Small intestine (tissue), 16 donors: ENCODE data around the gene KANSL1. TPM values are rescaled to one million over a fixed set of nuclear protein-coding genes. Genes with fewer than 3 reads are reported as not detected.
"Not testable (repeated sequence)": the region's sequence is repeated elsewhere in the genome, so short reads cannot be mapped to it uniquely, and the experiment has no call there.

Source experiments
- DNase-seq, 2 donors: peaks; one replicate each; pipeline versions ENCODE4 v3.0.0 to v3.0.0-alpha.2; 2013
- FAIRE-seq: peaks from 2 replicates; lab custom pipeline; 2012; peaks lifted over from hg19 to GRCh38; lab: Jason Lieb, UNC
- H3K27ac ChIP-seq, 3 donors: one replicate each; pipeline ENCODE4 v1.5.1; 2013; ENCODE audit warnings: low read length in 2 of 3, mild to moderate bottlenecking in 2 of 3, control low read depth in 1 of 3, inconsistent platforms in 1 of 3, low read depth in 1 of 3, moderate library complexity in 1 of 3
- H3K27me3 ChIP-seq, 3 donors: one replicate each; pipeline ENCODE4 v1.6.1; 2013; ENCODE audit warnings: low read length in 3 of 3, inconsistent platforms in 1 of 3; ENCODE audit not compliant: control insufficient read depth in 3 of 3, insufficient read depth in 3 of 3
- H3K36me3 ChIP-seq, 3 donors: one replicate each; pipeline ENCODE4 v1.6.1; 2013; ENCODE audit warnings: low read length in 3 of 3, inconsistent platforms in 1 of 3, low read depth in 1 of 3, mild to moderate bottlenecking in 1 of 3, moderate library complexity in 1 of 3; ENCODE audit not compliant: control insufficient read depth in 3 of 3, insufficient read depth in 2 of 3
- H3K4me1 ChIP-seq, 3 donors: one replicate each; pipeline ENCODE4 v1.6.1; 2013; ENCODE audit warnings: low read length in 2 of 3, inconsistent platforms in 1 of 3, low read depth in 1 of 3, mild to moderate bottlenecking in 1 of 3, moderate library complexity in 1 of 3; ENCODE audit not compliant: control insufficient read depth in 3 of 3, insufficient read depth in 2 of 3
- H3K4me3 ChIP-seq, 3 donors: one replicate each; pipeline ENCODE4 v1.5.1; 2013; ENCODE audit warnings: low read length in 3 of 3, control low read depth in 1 of 3, inconsistent platforms in 1 of 3, low read depth in 1 of 3, mild to moderate bottlenecking in 1 of 3, moderate library complexity in 1 of 3
- H3K9me3 ChIP-seq, 2 donors: one replicate each; pipeline ENCODE4 v1.6.1; 2013; ENCODE audit warnings: low read depth in 1 of 2, low read length in 1 of 2; ENCODE audit not compliant: control insufficient read depth in 2 of 2, insufficient read depth in 1 of 2
- whole genome bisulfite sequencing, 3 donors: extraction: QIAGEN DNeasy Blood & Tissue Kit; methylation state at CpG; one replicate each; pipeline ENCODE4 v1.1.7; 2013; 5-methylcytosine and 5-hydroxymethylcytosine counted together
- long read RNA-seq, 10 donors: transcript quantifications; one replicate each; lab custom pipeline, GENCODE V29; 2026
- polyA plus RNA-seq, 4 donors: library from polyadenylated mRNA; stranded (reverse) in 3 of 4; unstranded in 1 of 4; fragments of 200-250 nt in 3 of 4; fragments of 120-200 nt in 1 of 4; gene quantifications; one replicate each; pipeline versions ENCODE4 v1.2.1 to v1.2.3, GENCODE V29; 2013
- donor health status: healthy with polysubstance abuse.
- donor health status: control.
- donor health status: control.
- donor health status: Bipolar disorder and iron deficiency.
- donor health status: healthy.

Gene KANSL1, protein sequence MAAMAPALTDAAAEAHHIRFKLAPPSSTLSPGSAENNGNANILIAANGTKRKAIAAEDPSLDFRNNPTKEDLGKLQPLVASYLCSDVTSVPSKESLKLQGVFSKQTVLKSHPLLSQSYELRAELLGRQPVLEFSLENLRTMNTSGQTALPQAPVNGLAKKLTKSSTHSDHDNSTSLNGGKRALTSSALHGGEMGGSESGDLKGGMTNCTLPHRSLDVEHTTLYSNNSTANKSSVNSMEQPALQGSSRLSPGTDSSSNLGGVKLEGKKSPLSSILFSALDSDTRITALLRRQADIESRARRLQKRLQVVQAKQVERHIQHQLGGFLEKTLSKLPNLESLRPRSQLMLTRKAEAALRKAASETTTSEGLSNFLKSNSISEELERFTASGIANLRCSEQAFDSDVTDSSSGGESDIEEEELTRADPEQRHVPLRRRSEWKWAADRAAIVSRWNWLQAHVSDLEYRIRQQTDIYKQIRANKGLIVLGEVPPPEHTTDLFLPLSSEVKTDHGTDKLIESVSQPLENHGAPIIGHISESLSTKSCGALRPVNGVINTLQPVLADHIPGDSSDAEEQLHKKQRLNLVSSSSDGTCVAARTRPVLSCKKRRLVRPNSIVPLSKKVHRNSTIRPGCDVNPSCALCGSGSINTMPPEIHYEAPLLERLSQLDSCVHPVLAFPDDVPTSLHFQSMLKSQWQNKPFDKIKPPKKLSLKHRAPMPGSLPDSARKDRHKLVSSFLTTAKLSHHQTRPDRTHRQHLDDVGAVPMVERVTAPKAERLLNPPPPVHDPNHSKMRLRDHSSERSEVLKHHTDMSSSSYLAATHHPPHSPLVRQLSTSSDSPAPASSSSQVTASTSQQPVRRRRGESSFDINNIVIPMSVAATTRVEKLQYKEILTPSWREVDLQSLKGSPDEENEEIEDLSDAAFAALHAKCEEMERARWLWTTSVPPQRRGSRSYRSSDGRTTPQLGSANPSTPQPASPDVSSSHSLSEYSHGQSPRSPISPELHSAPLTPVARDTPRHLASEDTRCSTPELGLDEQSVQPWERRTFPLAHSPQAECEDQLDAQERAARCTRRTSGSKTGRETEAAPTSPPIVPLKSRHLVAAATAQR (N-terminal part only)
- polyA plus RNA-seq, result 10 to 100 TPM; 12.7 to 54.0 (median 20.2) TPM
- long read RNA-seq, donor 1, result 0 reads
- long read RNA-seq, donor 2, full-length matches to known transcripts, result 4 of 4 reads
- long read RNA-seq, donor 2, partial matches to known transcripts, result 0 of 4 reads
- long read RNA-seq, donor 2, other reads (novel, unspliced or antisense), result 0 of 4 reads
- long read RNA-seq, donor 3, partial matches to known transcripts, result 11 of 15 reads
- long read RNA-seq, donor 3, other reads (novel, unspliced or antisense), result 0 of 15 reads
- long read RNA-seq, donor 4, partial matches to known transcripts, result 0 of 1 reads
- long read RNA-seq, donor 4, other reads (novel, unspliced or antisense), result 0 of 1 reads
- long read RNA-seq, donor 5, partial matches to known transcripts, result 0 of 3 reads
- long read RNA-seq, donor 5, other reads (novel, unspliced or antisense), result 0 of 3 reads
- long read RNA-seq, donor 6, full-length matches to known transcripts, result 2 of 7 reads
- long read RNA-seq, donor 6, partial matches to known transcripts, result 0 of 7 reads
- long read RNA-seq, donor 6, other reads (novel, unspliced or antisense), result 5 of 7 reads
- long read RNA-seq, donor 7, transcript KANSL1-210 (1 exons, 1,493 nt), result major isoform, 5 of 7 reads
- long read RNA-seq, donor 7, partial matches to known transcripts, result 0 of 7 reads
- long read RNA-seq, donor 7, other reads (novel, unspliced or antisense), result 0 of 7 reads
- long read RNA-seq, donor 8, partial matches to known transcripts, result 0 of 3 reads
- long read RNA-seq, donor 8, other reads (novel, unspliced or antisense), result 0 of 3 reads
- long read RNA-seq, donor 9, partial matches to known transcripts, result 17 of 19 reads
- long read RNA-seq, donor 9, other reads (novel, unspliced or antisense), result 0 of 19 reads
- long read RNA-seq, donor 10, full-length matches to known transcripts, result 6 of 6 reads
- long read RNA-seq, donor 10, partial matches to known transcripts, result 0 of 6 reads
- long read RNA-seq, donor 10, other reads (novel, unspliced or antisense), result 0 of 6 reads

GRCh38 chr17:46193151-46193625 lies at the start of gene KANSL1:
TSS of gene KANSL1 (minus strand) at chr17:46193429. CDS start at chr17:46172143, 21,286 bp downstream.
- FAIRE-seq, result no peak
- H3K27ac ChIP-seq, result peak within 1 kb of the TSS; percentile 97 to 98 (median 97)
- H3K4me3 ChIP-seq, result peak within 1 kb of the TSS; percentile 61 to 89 (median 85)
- H3K27me3 ChIP-seq, result no peaks in the 10 kb centered on the region
- 0 to 1% (median 1%) methylated on average over 26 to 72 of the region's 72 CpGs for WGBS, 3 donors
- peaks cover 5 to 17% (median 7%) of the 10 kb centered on the region in 3 donors for H3K4me1 ChIP-seq
- H3K36me3 ChIP-seq, result peaks cover 0 to 7% (median 0%) of the 10 kb centered on the region in 3 donors
- H3K9me3 ChIP-seq, result no peaks in the 10 kb centered on the region
- DNase-seq, result peak; percentile 89 to 96

DNA sequence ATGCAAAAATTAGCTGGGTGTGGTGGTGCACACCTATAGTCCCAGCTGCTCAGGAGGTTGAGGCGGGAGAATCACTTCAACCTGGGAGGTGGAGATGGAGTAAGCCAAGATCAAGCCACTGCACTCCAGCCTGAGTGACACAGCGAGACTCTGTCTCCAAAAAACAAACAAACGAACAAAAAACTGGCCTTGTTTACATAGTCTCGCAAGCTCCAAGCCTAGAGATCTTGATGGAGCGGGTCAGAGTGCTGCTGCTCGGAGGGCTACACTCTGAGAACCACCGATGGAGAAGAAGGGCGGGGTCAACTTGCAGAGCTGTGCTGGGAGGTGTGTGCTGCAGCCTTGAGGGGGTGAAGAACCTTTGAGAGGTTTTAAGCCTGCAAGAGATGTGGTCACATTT lies 38.1 kb upstream of the KANSL1 start:
- not testable (repeated sequence) for H3K4me1 ChIP-seq, H3K9me3 ChIP-seq, H3K4me3 ChIP-seq, FAIRE-seq, H3K27me3 ChIP-seq, H3K27ac ChIP-seq, H3K36me3 ChIP-seq, DNase-seq
- WGBS, 3 donors, result 70 to 87% (median 86%) methylated on average over 7 of the region's 8 CpGs

- WGBS, 3 donors, result 0 to 1% (median 0%) methylated on average over 13 to 21 of the region's 22 CpGs
- peak overlapping the region; percentile 41 to 67 (median 51) for H3K4me3 ChIP-seq
- H3K4me1 ChIP-seq, H3K36me3 ChIP-seq, FAIRE-seq, H3K9me3 ChIP-seq, H3K27me3 ChIP-seq, H3K27ac ChIP-seq: not testable (repeated sequence)
- DNase-seq, result peak; percentile 90 to 97
Measured at GRCh38 chr17:46225274-46225794, 32.1 kb upstream of the KANSL1 start.

DNA sequence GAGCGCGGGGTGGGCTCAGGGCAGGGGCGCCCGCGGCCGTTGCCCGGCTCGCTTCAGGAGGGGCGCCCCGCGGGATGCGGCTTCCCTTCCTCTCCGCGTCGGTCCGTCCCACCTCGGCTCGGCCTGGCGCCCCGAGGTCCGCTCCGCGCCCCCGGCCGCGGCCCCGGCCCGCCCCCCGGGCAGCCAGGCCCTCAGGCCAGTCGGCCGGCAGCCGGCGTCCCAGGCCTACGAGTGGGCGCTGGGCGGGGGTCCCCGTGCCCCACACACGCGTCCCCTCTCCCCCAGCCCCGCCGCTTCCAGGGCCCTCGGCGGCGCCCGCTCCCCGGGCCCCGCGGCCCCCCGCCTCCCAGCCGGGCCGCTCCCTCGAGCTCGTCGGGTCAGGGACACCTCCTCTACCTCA lies 31.6 kb upstream of the KANSL1 start:
- not testable (repeated sequence) for FAIRE-seq, H3K27ac ChIP-seq, H3K9me3 ChIP-seq, H3K36me3 ChIP-seq, H3K4me1 ChIP-seq, H3K27me3 ChIP-seq
- 0 to 1% (median 0%) methylated on average over 5 to 54 of the region's 54 CpGs for WGBS, 3 donors
- peak overlapping the region; percentile 41 to 67 (median 51) for H3K4me3 ChIP-seq
- peak in 1 of 2 donors; percentile 67 for DNase-seq

GRCh38 chr17:46223041-46223440 lies 29.8 kb upstream of the KANSL1 start:
- H3K9me3 ChIP-seq, H3K27ac ChIP-seq, DNase-seq, FAIRE-seq, H3K4me3 ChIP-seq, H3K36me3 ChIP-seq, H3K27me3 ChIP-seq, H3K4me1 ChIP-seq: not testable (repeated sequence)
- WGBS, 3 donors, result no CpG with 5 or more reads among the region's 2 CpGs

GRCh38 chr17:46216682-46217081 lies 23.5 kb upstream of the KANSL1 start:
- no peak for DNase-seq
- H3K9me3 ChIP-seq, result no peaks in the 10 kb centered on the region
- 95 to 98% (median 96%) methylated on average over 3 of the region's 3 CpGs for WGBS, 3 donors
- H3K27ac ChIP-seq, result no peak overlapping the region
- H3K4me1 ChIP-seq, result no peaks in the 10 kb centered on the region
- peaks cover 0 to 20% (median 2%) of the 10 kb centered on the region in 3 donors for H3K36me3 ChIP-seq
- H3K27me3 ChIP-seq, result no peaks in the 10 kb centered on the region
- FAIRE-seq, result no peak
- H3K4me3 ChIP-seq, result no peak overlapping the region
